ENCODE data around the gene DDX10. TPM values are rescaled to one million over a fixed set of nuclear protein-coding genes. Genes with fewer than 3 reads are reported as not detected.

Gene DDX10
- total RNA-seq, 2 donors from 2014 or later: 8.0 to 28.2 TPM

DNA sequence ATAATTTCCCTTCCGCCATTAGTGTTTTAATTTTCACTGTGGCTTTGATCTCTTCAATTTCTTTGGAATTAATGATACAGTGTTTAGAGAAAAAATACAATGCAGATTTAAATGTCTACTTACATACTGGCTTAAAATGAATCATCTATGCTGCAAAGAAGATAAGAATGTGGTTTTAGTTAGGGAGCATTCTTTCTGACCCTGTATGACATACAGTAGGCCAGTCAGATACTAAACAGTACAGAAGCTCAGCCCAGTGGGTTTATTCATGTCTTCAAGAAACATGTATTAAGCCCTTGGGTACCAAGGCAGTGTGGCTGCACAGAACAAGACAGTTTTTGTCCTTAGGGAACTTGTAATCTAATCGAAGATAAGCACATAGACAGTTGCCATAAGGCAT, 268.8 kb downstream of the DDX10 start:
- DNase-seq (ENCODE audit: low spot score) (no peak), ATAC-seq (ENCODE audit: insufficient number of reproducible peaks, low FRiP score, low read depth) (no peak)
- no peaks in the 10 kb centered on the region for H3K36me3 ChIP-seq
- H3K9me3 ChIP-seq: no peaks in the 10 kb centered on the region
- peaks cover 0 to 7% of the 10 kb centered on the region in 2 donors for H3K4me1 ChIP-seq (ENCODE audit: control insufficient read depth in 1 of 2, low read depth in 2 of 2)
- TF ChIP-seq CTCF (IDR thresholded peaks at IDR 0.05): no peak
- no peak overlapping the region for H3K4me3 ChIP-seq
- no peak overlapping the region for H3K27ac ChIP-seq
- H3K27me3 ChIP-seq (replicated peaks; ENCODE audit: insufficient read depth): no peaks in the 10 kb centered on the region

GRCh38 chr11:108934289-108934688, 269.4 kb downstream of the DDX10 start:
- no peak for TF ChIP-seq CTCF (IDR thresholded peaks at IDR 0.05)
- H3K4me1 ChIP-seq (ENCODE audit: control insufficient read depth in 1 of 2, low read depth in 2 of 2): peaks cover 0 to 7% of the 10 kb centered on the region in 2 donors
- DNase-seq (ENCODE audit: low spot score) (no peak), ATAC-seq (ENCODE audit: insufficient number of reproducible peaks, low FRiP score, low read depth) (no peak)
- H3K9me3 ChIP-seq: no peaks in the 10 kb centered on the region
- no peak overlapping the region for H3K27ac ChIP-seq
- no peaks in the 10 kb centered on the region for H3K36me3 ChIP-seq
- H3K4me3 ChIP-seq: no peak overlapping the region
- H3K27me3 ChIP-seq (replicated peaks; ENCODE audit: insufficient read depth): no peaks in the 10 kb centered on the region

GRCh38 chr11:108934696-108935095, 269.8 kb downstream of the DDX10 start:
- DNase-seq (ENCODE audit: low spot score) (no peak), ATAC-seq (ENCODE audit: insufficient number of reproducible peaks, low FRiP score, low read depth) (no peak)
- no peak overlapping the region for H3K27ac ChIP-seq
- TF ChIP-seq CTCF (IDR thresholded peaks at IDR 0.05): no peak
- peaks cover 0 to 7% of the 10 kb centered on the region in 2 donors for H3K4me1 ChIP-seq (ENCODE audit: control insufficient read depth in 1 of 2, low read depth in 2 of 2)
- no peaks in the 10 kb centered on the region for H3K27me3 ChIP-seq (replicated peaks; ENCODE audit: insufficient read depth)
- no peak overlapping the region for H3K4me3 ChIP-seq
- no peaks in the 10 kb centered on the region for H3K36me3 ChIP-seq
- H3K9me3 ChIP-seq: no peaks in the 10 kb centered on the region

GRCh38 chr11:108937746-108938145, 272.9 kb downstream of the DDX10 start:
- H3K4me3 ChIP-seq: no peak overlapping the region
- TF ChIP-seq CTCF (IDR thresholded peaks at IDR 0.05): no peak
- peaks cover 11% of the 10 kb centered on the region for H3K36me3 ChIP-seq
- H3K9me3 ChIP-seq: no peaks in the 10 kb centered on the region
- no peaks in the 10 kb centered on the region for H3K27me3 ChIP-seq (replicated peaks; ENCODE audit: insufficient read depth)
- H3K4me1 ChIP-seq (ENCODE audit: control insufficient read depth in 1 of 2, low read depth in 2 of 2): no peaks in the 10 kb centered on the region
- ATAC-seq (ENCODE audit: insufficient number of reproducible peaks, low FRiP score, low read depth) (no peak), DNase-seq (ENCODE audit: low spot score) (no peak)
- H3K27ac ChIP-seq: no peak overlapping the region

GRCh38 chr11:108938604-108939003, 273.7 kb downstream of the DDX10 start:
- Histone ChIP-seq H3K36me3 (peaks cover 11% of the 10 kb centered on the region), H3K4me1 (ENCODE audit: control insufficient read depth in 1 of 2, low read depth in 2 of 2) (no peaks in the 10 kb centered on the region), H3K9me3 (no peaks in the 10 kb centered on the region), H3K27me3 (replicated peaks; ENCODE audit: insufficient read depth) (no peaks in the 10 kb centered on the region), H3K27ac (no peak overlapping the region), H3K4me3 (no peak overlapping the region)
- no peak for DNase-seq (ENCODE audit: low spot score)
- no peak for ATAC-seq (ENCODE audit: insufficient number of reproducible peaks, low FRiP score, low read depth)
- no peak for TF ChIP-seq CTCF (IDR thresholded peaks at IDR 0.05)
